ENCODE results near the gene ATP2C2. TPM values are rescaled to one million over a fixed set of nuclear protein-coding genes. Genes with fewer than 3 reads are reported as not detected.
A peak's percentile ranks its signal among the peaks of the same experiment; 100 is the strongest.

ATP2C2 gene
- total and polyA plus RNA-seq, 9 of the 15 experiments (the other 6 are each of a cell fraction or from before 2014, with no cell fraction given) = 0.75 TPM; not detected in 8

DNA sequence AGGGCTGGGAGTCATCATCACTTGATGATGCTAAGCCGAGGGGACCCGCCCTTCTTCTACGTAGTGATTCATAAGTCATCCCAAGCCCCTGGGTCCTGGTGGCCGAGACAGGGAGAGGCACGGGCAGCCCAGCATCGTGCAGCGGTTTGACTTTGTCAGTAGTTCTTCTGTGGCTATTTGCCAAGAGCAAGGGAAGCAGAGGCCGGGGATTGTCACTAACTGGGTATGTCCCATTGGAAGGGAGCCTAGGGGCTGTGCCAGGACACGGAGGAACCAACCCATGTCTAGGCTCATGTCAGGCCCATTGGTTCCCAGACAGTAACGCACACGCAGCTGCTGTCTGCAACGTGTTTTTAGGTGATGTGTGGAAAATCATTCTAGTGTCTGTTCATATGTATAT lies 58.5 kb downstream of the ATP2C2 start:
- BruUV-seq (replicated peaks) = no TSS peak
- no peaks in the 10 kb centered on the region for H3K9me1 ChIP-seq (ENCODE audit: control insufficient read depth, insufficient read depth, low read length)
- peaks cover 53 to 62% of the 10 kb centered on the region in 2 experiments for H3K27me3 ChIP-seq (ENCODE audit: control insufficient read depth in 2 of 2, insufficient read depth in 2 of 2, low read length in 2 of 2)
- no peaks in the 10 kb centered on the region for H3K4me1 ChIP-seq (replicated peaks in 1 of 2; ENCODE audit: control insufficient read depth in 2 of 2, insufficient read depth in 2 of 2, low read length in 2 of 2)
- no peak overlapping the region for H3K9ac ChIP-seq (ENCODE audit: insufficient read depth in 1 of 2, low read depth in 2 of 2, low read length in 2 of 2)
- 0 out of 2 replicates have a peak, but pooled peaks have one; percentile 53 for TF ChIP-seq EZH2 (IDR thresholded peaks at IDR 0.05; ENCODE audit: borderline replicate concordance, low read depth, low read length)
- TF ChIP-seq, protein P1, sequence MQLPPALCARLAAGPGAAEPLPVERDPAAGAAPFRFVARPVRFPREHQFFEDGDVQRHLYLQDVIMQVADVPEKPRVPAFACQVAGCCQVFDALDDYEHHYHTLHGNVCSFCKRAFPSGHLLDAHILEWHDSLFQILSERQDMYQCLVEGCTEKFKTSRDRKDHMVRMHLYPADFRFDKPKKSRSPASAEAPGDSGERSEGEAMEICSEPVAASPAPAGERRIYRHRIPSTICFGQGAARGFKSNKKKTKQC (CRISPR knock-in tag; IDR thresholded peaks at IDR 0.05) = no peak
- in situ Hi-C loops (cut with MboI) (no loop called here), intact Hi-C loops (cut with micrococcal nuclease) (no loop called here)
- ChIA-PET CTCF (ENCODE audit: low intra/inter-chr PET ratio) (no interaction called here), POLR2A (interaction anchor here (0.7 kb wide), 1 partner anchor 28 kb away, joined by 3 read pairs; no protein-coding TSS in a partner anchor)
- no peaks in the 10 kb centered on the region for H3K36me3 ChIP-seq (ENCODE audit: control insufficient read depth, insufficient read depth, low read length)
- no peak overlapping the region for H3K27ac ChIP-seq (ENCODE audit: extremely low read depth, low read depth, low read length)
- WGBS (ENCODE audit: insufficient coverage, low coverage, missing lambda C conversion rate) = 2% methylated on average over 12 of the region's 12 CpGs
- no peaks in the 10 kb centered on the region for H3K79me2 ChIP-seq (ENCODE audit: control insufficient read depth, insufficient read depth, low read length)
- H4K20me1 ChIP-seq (replicated peaks; ENCODE audit: control insufficient read depth, insufficient read depth, low read length) = no peaks in the 10 kb centered on the region
- no peak for FAIRE-seq
- no peak for DNase-seq (ENCODE audit: extremely low read depth in 1 of 4, low spot score in 3 of 4)
- no peak overlapping the region for H2AFZ ChIP-seq (ENCODE audit: low read depth, low read length)
- peaks cover 7% of the 10 kb centered on the region for H3K9me3 ChIP-seq (replicated peaks; ENCODE audit: control insufficient read depth, insufficient read depth, low read depth, low read length)
- no peak overlapping the region for H3K4me2 ChIP-seq (ENCODE audit: insufficient read depth, low read length)
- no peak overlapping the region for H3K4me3 ChIP-seq
- ATAC-seq = no peak

DNA sequence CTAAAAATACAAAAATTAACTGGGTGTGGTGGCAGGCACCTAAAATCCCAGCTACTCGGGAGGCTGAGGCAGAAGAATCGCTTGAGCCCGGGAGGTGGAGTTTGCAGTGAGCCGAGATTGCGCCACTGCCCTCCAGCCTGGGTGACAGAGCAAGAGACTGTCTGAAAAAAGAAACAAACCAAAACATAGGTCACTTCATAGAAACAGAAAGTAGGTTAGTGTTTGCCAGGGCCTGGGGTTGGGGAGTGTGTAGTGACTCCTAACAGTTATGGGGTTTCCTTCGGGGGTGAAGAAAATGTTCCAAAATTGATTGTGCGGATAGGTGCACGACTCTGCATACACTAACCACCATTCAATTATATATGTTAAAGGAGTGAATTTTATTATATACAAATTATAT lies 59.2 kb downstream of the ATP2C2 start:
- DNase-seq (ENCODE audit: extremely low read depth in 1 of 4, low spot score in 3 of 4) (no peak), ATAC-seq (no peak), FAIRE-seq (no peak)
- Histone ChIP-seq H3K9ac (ENCODE audit: insufficient read depth in 1 of 2, low read depth in 2 of 2, low read length in 2 of 2) (no peak overlapping the region), H3K27me3 (ENCODE audit: control insufficient read depth in 2 of 2, insufficient read depth in 2 of 2, low read length in 2 of 2) (peaks cover 59 to 60% of the 10 kb centered on the region in 2 experiments), H4K20me1 (replicated peaks; ENCODE audit: control insufficient read depth, insufficient read depth, low read length) (no peaks in the 10 kb centered on the region), H3K27ac (ENCODE audit: extremely low read depth, low read depth, low read length) (no peak overlapping the region), H3K4me3 (no peak overlapping the region), H3K9me3 (replicated peaks; ENCODE audit: control insufficient read depth, insufficient read depth, low read depth, low read length) (peaks cover 7% of the 10 kb centered on the region), H3K4me1 (replicated peaks in 1 of 2; ENCODE audit: control insufficient read depth in 2 of 2, insufficient read depth in 2 of 2, low read length in 2 of 2) (no peaks in the 10 kb centered on the region), H3K36me3 (ENCODE audit: control insufficient read depth, insufficient read depth, low read length) (no peaks in the 10 kb centered on the region), H3K4me2 (ENCODE audit: insufficient read depth, low read length) (no peak overlapping the region), H3K9me1 (ENCODE audit: control insufficient read depth, insufficient read depth, low read length) (no peaks in the 10 kb centered on the region), H2AFZ (ENCODE audit: low read depth, low read length) (no peak overlapping the region), H3K79me2 (ENCODE audit: control insufficient read depth, insufficient read depth, low read length) (no peaks in the 10 kb centered on the region)
- CTCF ChIA-PET (ENCODE audit: low intra/inter-chr PET ratio) = no interaction called here
- 2% methylated on average over 8 of the region's 8 CpGs for WGBS (ENCODE audit: insufficient coverage, low coverage, missing lambda C conversion rate)
- no TSS peak for BruUV-seq (replicated peaks)
- in situ Hi-C loops (cut with MboI) = no loop called here
- POLR2A ChIA-PET = interaction anchor here (0.7 kb wide), 1 partner anchor 28 kb away, joined by 3 read pairs; no protein-coding TSS in a partner anchor
- intact Hi-C loops (cut with micrococcal nuclease) = no loop called here
- TF ChIP-seq DNMT1 (IDR thresholded peaks at IDR 0.05) = no peak
- TF ChIP-seq EP300 (IDR thresholded peaks at IDR 0.05; ENCODE audit: low read length) = no peak
- TF ChIP-seq, protein P2, sequence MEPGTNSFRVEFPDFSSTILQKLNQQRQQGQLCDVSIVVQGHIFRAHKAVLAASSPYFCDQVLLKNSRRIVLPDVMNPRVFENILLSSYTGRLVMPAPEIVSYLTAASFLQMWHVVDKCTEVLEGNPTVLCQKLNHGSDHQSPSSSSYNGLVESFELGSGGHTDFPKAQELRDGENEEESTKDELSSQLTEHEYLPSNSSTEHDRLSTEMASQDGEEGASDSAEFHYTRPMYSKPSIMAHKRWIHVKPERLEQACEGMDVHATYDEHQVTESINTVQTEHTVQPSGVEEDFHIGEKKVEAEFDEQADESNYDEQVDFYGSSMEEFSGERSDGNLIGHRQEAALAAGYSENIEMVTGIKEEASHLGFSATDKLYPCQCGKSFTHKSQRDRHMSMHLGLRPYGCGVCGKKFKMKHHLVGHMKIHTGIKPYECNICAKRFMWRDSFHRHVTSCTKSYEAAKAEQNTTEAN (CRISPR knock-in tag; IDR thresholded peaks at IDR 0.05) = no peak
- TF ChIP-seq, protein P3, sequence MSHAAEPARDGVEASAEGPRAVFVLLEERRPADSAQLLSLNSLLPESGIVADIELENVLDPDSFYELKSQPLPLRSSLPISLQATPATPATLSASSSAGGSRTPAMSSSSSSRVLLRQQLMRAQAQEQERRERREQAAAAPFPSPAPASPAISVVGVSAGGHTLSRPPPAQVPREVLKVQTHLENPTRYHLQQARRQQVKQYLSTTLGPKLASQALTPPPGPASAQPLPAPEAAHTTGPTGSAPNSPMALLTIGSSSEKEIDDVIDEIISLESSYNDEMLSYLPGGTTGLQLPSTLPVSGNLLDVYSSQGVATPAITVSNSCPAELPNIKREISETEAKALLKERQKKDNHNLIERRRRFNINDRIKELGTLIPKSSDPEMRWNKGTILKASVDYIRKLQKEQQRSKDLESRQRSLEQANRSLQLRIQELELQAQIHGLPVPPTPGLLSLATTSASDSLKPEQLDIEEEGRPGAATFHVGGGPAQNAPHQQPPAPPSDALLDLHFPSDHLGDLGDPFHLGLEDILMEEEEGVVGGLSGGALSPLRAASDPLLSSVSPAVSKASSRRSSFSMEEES (CRISPR knock-in tag; IDR thresholded peaks at IDR 0.05) = no peak
- no peak for TF ChIP-seq POLR2AphosphoS2 (IDR thresholded peaks at IDR 0.05; ENCODE audit: low read length)
- TF ChIP-seq, protein P4, sequence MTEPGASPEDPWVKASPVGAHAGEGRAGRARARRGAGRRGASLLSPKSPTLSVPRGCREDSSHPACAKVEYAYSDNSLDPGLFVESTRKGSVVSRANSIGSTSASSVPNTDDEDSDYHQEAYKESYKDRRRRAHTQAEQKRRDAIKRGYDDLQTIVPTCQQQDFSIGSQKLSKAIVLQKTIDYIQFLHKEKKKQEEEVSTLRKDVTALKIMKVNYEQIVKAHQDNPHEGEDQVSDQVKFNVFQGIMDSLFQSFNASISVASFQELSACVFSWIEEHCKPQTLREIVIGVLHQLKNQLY (CRISPR knock-in tag; conservative IDR thresholded peaks at IDR 0.05) = no peak
- TF ChIP-seq TAF15 (IDR thresholded peaks at IDR 0.05; ENCODE audit: low read depth, low read length) = no peak

Measured in K562 (cell line).